Myocyte (in vitro differentiated cells): Measurements from ENCODE around the gene GPS1. TPM values are rescaled to one million over a fixed set of nuclear protein-coding genes. Genes with fewer than 3 reads are reported as not detected.

Source experiments
- DNase-seq: peaks from one replicate; pipeline ENCODE4 v3.0.0-alpha.2; 2012; ENCODE audit warnings: low read depth
- total RNA-seq: library from RNA; depleted of rRNA; stranded (reverse); fragments of >200 nt; gene quantifications from 2 replicates; pipeline ENCODE4 v1.2.3, GENCODE V29; 2014

The GPS1 gene
- total RNA-seq, 1 donor from 2014 or later, result 121 TPM

DNA sequence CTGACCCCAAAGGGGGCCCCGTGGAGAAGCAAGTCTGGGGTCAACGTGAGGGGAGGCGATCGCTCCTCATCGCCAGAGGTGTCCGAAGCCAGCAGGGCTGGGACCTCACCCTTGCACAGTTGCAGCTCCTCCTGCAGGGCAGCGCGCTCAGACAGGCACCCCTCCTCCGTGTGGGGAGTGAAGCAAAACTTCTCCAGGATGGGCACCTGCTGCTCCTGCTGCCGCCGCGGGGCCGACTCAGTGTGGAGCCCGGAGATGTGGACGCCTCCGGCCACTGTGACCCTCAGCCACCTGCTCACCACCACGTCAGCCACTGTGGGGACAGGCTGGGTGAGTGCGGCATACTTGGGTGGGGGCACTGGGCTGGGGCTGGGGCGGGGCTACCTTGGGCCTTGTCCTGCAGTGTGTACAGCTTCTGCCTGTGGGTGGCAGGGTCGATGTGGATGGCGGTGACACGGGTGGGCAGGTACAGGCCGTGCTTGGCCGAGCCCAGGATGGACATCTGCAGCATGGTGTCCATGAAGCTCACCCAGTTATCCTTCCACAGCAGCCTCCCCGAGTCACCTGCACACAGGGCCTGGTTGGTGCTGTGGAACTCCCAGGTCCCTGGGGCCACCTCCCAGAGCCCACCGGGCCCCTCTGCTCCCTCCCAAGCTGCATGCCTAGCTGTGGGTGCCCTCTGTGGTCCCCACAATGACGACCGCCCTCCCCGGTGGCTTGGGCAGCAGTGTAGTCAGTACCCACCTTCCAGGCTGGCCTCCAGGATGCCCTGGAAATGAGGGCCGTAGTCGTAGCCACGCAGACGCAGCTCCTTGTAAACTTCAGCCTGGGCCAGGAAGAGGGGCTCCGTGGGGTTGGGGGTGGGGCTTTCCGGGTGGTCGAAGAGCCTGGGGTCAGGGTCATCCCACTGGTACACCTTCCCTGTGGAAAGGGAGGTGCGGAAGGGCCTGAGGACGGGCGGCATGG, 35.5 kb downstream of the GPS1 start:
- DNase-seq, result no peak

DNA sequence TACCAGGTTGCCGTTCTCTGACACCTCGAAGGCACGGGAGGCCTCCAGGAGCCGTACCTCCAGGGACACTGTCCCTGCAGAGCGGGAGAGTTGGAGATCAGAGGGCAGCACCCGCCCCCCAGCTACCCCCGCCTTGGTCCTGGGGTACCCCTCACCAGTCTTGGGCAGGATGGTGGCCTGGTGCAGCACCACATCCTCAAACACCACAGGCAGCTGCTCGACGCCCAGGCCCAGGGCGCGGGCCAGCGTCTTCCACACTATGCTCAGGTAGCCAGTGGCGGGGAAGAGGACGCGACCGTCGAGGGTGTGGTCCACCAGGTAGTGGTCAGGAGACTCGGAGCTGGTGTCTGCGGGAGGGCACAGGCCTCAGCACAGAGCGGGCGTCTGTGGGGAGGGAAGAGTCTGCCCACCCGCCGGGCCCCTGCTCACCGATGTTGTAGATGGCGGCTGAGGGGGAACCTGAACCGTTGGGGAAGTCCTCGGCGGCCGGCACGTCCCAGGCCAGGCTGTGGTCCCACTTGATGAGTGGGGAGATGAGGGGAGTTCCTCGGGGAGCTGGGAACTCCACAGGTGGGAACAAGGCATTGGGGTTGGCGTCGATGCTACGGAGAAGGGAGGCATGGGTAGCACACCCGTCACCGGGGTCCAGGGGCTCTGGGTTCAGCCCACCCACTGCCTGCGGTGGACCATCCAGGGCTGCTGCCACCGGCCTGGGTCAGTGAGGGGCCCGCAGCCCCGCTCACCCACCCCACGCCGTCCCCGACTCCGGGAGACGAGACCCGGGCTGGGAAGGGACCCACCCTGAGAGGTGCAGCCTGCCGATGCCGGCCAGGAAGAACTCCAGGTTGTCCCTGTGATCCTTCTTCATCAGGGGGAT, 36.5 kb downstream of the GPS1 start:
- DNase-seq, result no peak

DNA sequence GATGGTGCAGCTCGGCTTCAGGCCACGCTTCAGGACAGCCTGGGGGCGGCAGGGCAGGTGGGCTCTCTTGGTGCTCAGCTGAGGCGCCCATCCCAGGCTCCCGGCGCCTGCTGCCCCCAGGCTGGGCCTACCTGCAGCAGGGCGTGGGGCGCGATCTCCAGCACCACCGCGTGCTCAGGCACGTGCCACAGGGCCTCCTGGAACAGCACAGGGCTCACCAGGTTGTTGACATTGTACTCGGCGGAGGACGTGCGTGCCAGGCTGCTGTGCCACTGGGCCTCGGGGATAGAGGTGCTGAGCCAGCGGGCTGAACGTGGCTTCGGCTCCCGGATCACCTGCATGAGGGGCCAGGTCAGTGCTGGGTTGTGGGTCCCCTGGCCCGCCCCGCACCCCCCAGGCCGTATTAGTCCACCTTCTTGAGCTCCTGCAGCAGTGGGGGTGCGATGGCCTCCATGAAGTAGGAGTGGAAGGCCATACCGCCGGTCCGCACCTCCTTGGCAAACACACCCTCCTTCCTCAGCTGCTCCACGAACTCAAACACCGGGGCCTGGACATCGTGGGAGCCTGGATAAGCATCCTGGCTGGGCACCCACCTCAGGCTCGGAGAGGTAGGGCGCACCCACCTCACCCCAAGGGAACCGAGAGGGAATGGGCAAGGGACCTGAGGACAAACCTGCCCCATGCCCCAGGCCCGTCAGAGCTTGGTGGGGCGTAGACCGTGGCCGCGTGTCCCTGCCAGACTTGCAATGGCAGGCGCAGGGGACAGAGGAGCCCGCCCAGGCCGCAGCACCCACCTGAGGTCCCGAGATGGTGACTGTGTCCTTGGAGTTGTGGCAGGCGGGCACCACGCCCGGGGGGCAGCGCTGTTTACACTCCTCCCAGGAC, 37.4 kb downstream of the GPS1 start:
- DNase-seq, result no peak

DNA sequence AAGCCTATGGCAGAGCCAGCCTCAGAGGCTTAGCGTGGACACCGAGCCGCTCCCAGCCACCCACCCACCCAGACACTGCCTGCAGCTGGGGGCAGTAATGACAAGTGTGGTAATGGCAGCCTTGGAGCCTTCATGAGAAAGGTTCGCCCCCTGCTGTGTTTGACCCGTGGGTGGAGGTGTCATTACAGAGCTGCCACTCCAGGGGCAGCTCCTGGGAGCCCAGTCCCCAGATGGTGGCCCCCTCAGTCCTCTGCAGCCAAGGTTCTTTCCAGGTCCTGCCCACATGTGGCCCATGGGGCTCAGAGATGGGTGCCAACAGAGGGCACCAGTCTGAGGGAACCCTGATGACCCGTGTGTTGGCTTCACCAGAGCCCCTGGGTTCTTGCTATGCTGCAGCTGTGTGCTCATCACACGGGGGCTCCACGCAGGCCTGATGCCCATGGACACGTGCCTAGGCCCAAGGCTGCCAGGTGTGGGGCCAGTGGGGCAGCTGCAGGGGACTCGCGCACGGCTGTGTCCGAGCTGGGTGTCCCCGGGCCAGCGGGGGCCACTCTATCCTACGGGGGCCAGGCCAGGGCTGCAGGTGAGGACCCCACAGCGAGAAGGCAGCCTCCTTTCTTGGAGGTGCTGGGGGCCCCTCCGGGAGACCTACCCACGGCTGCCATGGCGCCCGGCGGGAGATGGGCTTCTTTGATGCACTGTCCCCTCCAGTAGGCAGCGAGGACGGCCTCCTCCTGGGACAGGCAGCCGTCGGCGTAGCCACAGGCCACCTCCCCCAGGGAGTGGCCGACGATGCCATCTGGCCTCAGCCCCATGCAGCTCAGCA, 38.2 kb downstream of the GPS1 start:
- DNase-seq, result no peak

DNA sequence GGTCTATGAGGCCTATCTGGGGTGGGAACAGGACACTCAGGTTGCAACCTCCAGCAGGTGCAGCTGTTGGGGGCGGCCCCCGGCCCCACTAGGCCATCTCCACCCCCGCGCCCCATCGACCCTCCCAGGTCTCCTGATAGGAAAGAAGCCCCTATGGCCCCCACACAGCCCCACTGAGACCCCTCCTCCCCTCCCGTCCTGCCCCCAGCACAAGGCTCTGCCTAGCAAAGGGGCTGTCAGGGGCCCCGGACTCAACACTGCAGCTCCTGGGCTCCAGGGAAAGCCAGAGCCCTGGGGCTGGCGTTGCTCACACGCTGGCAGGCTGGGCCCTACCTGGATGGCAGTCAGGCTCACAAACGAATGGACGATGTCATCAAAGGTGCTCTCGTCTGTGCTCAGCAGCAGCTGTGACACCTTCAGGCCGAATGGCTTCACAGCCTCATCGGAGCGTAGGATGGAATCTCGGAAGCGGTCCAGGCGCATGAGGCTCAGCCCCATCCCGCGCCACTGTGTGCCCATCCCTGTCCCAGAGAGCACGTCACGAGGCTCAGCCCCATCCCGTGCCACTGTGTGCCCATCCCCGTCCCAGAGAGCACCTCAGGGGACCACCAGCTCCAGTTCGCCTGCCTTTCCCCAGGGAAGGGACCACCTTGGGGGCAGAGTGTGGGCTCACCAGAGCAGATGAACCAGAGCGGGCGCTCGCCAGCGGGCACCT, 39.0 kb downstream of the GPS1 start:
- DNase-seq, result no peak

DNA sequence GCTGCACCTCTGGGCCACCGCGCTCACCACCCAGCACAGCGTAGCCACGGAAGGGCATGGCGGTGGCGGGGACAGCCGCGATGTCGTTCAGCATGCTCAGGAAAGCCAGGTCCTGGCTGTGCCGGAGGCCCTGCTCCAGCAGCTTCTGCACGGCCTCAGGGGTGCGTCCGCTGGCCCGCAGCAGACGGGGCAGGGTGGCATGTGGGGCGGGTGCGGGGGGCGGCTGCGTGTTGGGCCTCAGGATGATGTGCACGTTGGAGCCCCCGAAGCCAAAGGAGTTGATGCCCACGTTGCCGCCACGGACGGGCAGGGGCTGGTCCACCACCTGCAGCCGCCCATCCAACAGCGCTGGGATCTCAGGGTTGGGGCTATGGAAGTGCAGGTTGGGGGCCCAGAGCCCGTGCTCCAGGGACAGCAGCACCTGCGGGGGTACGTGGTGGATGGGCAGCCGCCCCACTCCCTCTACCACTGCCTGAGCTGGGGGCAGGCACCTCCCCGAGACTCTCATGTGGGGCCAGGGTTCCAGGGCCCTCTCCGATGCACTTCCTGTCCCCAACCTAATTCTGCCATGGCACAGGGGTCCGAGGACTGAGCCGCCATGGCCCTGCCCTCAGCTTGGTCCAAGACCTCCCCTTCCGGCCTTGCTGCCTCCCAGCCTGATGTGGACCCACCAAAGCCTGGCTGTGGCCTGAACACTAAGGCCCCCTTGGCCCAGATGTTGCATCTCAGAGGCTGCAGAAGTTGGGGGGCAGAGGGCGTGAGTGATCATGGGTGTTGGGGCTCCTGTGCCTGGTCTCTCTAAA, 39.8 kb downstream of the GPS1 start:
- no peak for DNase-seq

DNA sequence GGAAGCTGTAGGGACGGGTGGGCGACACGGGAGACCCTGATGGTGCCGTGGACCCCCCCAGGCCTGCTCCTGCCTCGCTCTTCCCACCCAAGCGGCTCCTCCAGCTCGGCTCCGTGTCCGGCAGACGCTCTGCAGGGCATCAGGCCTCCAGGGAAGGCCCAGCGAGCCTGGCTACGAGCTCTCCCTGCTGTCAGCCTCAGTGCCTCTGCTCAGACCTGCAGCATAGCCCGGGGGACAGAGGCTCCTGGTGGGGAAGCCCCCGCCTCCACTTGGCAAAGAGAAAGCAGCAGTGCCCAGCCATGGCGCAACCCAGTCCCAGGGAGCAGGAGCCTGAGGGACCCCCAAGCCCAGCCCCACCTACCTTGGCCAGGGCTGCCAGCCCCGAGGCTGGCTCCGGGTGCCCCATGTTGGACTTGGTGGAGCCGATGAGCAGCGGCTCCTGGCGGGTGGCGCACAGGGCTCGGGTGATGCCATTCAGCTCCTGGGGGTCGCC, 40.4 kb downstream of the GPS1 start:
- DNase-seq, result no peak

DNA sequence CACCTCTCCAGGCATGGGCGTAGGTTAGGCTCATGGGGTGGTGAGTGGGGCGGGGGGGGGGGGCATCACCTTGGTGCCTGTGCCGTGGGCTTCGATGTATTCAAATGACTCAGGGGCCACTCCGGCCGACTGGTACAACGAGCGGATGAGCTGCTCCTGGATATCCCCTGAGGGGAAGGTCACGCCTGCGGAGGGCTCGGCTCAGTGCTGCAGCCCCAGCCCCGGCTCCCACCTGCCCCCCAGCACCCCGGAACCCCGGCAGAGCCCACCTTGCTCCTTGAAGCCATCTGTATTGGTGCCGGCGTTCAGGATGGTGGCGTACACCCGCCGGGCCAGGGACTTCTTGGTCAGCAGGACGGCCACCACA, 40.9 kb downstream of the GPS1 start:
- DNase-seq, result no peak

DNA sequence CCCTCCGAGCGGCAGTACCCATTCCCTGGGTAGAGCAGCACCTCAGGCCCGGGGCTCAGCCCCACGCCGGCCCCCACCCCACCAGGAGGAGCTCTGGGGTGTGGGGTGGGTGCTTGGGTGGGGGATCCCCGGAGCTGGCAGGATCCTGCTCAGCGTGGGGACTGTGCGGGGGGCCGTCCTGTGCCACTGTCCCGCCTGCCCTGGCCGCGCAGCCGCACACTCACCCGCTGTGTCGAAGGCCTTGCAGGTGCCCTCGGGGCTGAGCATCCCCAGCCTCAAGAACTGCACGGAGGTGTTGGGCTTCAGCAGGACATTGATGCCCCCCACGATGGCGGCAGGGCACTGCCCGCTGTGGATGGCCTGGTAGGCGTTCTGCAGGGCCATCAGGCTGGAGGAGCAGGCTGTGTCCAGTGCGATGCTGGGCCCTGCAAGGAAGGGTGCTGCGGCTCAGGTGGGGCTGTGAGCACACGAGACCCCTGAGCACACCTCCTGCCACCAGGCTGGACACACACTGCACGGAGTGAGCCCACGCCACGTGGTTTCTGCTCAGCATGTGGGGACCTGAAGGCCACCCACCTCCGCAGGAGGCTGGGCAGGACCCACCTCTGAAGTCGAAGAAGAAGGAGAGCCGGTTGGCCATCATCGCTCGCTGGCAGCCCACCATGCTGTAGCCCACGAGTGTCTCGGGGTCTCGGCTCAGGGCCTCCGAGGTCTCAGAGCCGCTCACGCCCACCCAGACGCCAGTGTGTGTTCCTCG, 41.5 kb downstream of the GPS1 start:
- DNase-seq, result no peak

DNA sequence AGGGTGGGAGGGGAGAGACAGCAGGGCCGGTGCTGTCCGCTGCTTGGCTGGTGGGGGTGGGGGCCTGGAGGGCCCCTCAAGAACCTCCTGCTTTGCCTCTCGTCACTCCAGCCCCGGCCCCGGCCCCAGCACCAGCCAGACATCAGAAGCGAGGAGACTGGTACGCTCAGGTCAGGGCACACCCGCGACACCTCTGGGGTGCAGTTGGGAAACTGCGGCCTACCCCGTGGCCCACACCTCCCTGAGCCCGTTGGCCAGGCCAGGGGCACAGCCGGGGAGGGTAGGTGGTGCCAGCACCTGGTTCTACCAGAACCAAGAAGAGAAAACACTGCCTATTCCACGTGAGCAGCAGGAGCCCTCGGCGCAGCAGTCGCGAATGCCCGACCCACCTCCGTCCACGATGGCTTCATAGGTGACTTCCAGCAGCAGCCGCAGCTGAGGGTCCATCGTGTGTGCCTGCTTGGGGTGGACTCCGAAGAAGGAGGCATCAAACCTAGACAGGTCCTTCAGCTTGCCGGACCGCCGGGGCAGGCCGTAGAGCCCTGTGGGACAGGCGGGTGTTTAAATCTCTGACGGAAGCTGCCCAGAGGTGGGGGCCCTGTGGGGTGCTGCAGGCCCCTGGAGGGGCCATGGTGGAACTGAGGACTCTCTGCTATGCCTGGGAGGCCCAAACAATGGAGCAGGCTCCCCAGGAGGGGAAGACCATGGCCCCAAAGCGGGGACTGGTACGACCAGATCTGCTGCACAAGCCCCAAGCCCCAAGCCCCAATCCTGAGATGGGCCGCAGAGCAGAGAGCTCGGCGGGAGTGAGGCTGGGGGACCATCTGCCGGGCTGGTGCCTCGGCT, 43.5 kb downstream of the GPS1 start:
- no peak for DNase-seq

DNA sequence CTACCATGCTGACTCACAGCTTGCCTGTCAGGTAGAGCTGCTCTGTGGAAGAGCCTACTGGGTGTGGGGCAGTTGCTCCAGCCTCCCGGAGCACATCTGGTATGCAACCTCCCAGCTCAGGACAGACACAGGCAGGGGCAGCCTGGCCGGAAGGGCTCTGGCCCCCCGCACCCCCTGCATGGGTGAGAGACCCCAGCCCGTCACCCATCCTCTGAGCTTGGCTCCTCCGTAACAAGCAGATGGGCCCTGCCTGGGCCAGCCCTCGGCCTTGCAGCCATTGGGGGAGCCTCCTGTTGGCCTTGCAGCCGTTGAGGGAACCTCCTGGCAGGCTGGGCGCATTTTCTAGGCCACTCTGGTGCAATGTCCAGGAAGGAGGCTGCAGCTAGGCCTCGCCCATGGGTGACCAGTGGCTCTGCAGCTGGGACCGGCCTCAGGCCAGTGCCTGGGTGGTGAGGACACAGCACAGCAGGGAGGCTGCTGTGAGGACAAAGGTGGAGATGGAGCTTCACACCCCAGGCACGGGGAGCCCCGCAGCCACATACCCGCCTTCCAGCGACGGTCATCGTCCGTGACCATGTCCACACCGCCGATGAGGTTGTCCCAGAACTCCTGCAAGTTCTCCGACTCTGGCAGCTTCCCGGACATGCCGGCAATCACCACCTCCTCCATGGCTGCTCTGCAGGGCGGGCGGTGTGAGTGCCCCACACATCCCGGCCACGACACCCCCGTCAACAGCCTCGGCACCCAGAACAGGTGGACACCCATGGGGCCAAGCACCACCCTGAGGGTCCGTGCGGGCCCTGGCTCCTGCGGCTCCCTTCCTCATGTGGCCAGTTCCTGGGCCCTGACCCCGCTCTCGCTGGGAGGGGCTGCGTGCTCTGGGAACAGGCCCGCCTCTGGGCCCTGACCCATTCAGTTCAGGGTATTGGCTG, 44.3 kb downstream of the GPS1 start:
- no peak for DNase-seq

DNA sequence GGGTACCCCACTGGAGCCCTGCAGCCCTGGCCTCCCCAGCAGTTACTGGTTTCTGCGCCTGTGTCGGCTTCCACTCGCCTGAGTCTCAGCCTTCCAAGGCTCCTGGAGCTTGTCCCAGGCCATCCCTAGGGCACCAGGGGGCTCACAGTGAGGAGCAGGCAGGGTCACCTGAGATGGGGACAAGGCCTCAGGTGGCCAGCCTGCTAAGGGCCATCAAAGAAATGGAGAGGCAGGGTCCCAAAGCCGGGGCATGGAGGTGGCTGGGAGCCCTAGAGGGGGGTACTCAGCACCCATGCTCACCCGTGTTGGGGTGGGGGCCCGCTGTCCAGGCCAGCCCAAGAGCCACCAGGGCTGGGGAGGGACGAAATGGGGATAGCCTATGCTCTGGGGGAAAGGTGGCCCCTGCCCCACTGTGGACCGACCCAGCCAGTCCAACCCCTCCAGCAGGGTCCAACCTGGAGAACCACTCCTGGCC, 45.0 kb downstream of the GPS1 start:
- DNase-seq, result no peak

DNA sequence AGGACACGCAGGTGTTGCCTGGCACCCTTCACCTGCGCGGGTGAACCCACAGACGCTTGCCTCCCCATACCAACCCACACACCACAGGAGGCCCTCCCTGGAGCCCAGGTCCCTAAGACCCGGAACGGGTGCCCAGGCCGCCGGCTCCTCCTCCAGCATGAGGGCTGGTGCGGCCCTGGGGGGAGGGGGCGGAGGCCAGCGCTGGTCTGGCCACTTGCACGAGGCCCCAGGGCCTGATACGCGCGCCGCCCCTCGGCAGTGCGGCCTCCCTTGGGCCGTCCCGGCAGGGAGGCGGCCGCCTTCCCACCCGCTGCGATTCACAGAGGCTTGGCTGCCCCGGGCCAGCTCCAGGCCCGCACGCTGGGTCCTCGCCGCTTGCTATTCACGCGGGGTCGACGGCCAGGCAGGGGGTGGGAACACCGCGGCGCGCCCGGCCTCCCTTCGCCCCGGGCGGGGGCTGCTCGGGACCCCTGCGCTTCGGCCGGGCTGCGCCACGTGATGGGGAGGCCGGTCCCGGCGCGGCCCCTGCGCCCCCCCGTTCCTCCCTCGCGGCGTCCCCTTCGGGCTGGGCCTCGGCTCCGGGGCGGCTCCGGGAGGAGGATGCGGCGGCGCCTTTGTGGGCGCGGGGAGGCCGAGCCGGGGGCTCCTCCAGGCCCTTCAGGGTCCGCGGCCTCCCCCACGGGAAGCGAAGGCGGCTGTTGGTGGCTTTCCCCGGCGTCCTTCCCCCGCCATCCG, 45.7 kb downstream of the GPS1 start:
- DNase-seq, result peak; percentile 62

DNA sequence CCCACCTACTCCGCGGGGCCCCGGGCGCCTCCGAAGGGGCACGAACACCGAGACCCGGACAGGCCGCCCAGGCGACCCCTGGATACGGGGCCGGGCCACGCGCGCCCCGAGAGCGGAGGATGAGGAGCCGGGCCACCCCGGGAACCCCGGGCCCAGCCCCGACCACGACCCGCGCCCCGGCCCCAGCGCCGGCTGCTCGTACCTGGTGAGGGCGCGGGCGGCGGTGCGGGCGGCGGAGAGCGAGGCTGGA, 46.1 kb downstream of the GPS1 start:
- no peak for DNase-seq
